HG03432 (cell line): ENCODE results near the gene TOX2.
A peak's percentile ranks its signal among the peaks of the same experiment; 100 is the strongest.

Experiments
- ATAC-seq: cut with Tn5 transposase; IDR thresholded peaks from one replicate; pipeline ENCODE4 v1.9.1; 2021; ENCODE audit warnings: mild to moderate bottlenecking, moderate library complexity; ENCODE audit not compliant: unreplicated experiment

TOX2 gene

DNA sequence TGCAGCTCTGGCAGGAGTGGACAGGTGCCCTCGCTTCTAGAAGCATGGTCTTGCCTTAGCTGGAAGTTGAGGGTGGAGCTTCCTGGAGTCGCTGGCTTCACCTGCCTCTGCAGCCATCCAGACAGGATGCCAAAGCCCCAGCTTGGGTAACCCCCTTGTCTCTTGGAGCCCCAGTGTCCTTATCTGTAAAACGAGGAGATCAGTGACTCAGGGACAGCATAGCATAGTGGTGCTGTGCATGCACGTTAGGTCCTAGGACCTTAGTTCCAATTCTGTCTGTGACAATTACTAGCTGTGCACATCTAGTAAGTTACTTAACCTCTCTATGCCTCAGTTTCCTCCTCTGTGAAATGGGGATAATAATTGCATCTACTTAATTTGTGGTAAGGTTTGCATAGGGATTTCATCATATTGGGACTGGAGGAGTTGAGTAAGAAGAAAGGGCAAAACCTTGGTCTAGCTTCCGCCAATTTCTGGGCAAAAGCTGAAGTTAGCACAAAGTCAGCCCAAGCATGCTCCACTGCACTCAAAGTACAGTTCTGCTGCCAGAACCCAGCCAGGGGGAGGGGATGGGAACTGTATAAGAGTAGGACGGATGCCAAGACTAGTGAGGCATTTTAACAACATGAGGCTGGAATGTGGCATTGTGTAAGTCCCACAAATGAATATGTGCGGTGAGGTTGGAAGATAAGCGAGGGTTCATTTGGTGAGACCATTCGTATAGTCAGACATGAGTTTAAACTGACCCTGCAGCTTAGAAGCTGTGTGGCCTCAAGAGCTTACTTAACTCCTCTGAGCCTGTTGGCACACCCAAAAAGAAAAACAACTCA is 24.5 kb downstream of the TOX2 start:
- ATAC-seq: no peak

GRCh38 chr20:43939762-43940121 is 25.1 kb downstream of the TOX2 start:
- ATAC-seq: no peak

- ATAC-seq: no peak
Observed at GRCh38 chr20:43940518-43941225, 26.0 kb downstream of the TOX2 start.

- no peak for ATAC-seq
Observed at GRCh38 chr20:43941476-43942200, 27.0 kb downstream of the TOX2 start.

DNA sequence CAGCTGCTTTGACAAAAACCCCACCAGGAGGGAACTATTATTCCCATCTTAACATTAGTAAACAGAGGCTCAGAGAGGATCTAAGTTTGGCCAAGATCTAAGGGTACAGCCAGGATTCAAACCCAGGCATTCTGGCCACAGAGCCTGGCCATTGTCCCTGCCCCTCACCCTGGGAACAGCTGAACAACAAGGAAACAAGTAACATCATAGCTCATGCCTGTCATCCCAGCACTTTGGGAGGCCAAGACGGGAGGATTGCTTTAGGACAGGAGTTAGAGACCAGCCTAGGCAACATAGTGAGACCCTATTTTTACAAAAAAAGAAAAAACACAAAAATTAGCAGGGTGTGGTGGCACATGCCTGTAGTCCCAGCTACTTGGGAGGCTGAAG is 27.5 kb downstream of the TOX2 start:
- peak; percentile 4 for ATAC-seq

DNA sequence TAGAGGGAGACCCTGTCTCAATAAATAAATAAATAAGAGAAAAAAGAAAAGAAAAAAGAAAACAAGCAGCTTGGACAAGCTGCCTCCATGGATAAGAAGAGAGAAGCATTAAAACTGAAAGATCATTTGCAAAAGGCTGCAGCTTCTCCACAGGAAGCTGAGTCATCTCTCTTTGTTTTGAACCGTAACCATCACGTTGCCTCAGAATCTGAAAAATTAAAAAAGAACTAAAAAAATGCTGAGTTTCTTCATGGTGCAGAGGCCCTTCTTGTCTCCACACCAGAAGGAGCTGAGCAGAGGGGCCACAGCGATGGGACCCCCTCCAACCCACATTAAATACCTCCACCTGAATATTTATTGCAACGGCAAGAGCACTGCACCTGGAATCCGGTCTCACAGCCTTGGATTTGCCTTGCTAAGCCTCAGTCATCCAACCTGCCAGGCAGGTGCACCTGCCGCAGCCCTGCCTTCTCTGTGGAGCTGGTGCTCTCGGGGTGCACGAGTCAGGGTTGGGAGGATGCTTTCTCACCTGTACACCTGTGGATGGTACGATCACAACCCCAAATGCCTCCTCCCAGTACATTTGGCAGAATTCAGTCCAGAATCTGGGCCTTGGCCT is 28.1 kb downstream of the TOX2 start:
- ATAC-seq: peak; percentile 65

DNA sequence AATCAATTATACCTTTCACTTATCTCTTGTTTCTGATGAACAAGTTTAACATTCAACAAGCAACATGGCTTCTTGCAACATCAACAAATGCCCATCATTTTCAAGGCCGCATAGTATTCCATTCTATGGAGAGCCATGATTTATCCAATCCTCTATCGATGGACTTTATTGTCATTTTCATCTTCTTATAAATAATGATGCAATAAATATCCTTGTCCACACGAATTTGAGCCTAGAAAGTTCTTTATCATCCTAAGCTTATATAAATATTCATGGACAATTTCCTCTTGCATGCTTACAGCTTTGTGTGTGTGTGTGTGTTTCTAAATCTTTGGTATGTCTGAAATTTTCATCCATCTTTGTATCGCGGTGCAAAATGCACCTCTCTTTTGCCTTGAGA is 29.1 kb downstream of the TOX2 start:
- ATAC-seq: no peak

- no peak for ATAC-seq
Observed at GRCh38 chr20:43944653-43945235, 30.1 kb downstream of the TOX2 start.

DNA sequence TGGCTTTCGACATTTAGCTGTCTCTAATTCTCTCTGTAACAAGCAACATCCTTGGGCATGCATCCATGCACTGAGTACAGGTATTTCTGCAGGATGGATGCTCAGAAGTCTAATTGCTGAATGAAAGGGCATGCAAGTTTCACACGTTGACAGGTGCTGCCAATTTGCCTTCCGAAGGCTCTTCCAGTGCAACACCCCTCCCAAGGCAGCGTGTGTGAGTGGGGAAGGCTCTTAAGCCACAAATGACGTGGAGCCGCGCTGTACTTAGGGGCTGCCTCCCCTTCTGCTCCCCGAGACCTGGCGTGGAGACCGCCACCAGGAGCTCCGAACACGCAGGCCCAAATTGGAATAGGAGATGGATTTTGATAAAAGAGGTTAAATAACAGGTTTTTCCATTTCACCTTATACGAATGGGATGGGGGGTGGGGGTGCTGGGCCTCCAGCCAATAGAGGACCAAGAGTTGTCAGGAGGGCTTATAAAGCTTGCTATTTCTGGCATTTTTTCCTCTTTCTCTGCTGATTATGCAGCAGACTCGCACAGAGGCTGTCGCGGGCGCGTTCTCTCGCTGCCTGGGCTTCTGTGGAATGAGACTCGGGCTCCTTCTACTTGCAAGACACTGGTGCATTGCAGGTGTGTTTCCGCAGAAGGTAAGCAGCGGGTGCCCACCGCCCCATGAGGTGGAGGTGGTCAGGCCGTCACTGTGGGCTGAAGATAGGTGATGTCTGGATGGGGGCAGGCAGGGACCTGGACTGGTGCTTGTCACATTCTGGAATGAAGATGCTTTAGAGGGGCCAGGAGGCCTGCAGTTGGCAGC is 30.9 kb downstream of the TOX2 start:
- ATAC-seq: no peak

DNA sequence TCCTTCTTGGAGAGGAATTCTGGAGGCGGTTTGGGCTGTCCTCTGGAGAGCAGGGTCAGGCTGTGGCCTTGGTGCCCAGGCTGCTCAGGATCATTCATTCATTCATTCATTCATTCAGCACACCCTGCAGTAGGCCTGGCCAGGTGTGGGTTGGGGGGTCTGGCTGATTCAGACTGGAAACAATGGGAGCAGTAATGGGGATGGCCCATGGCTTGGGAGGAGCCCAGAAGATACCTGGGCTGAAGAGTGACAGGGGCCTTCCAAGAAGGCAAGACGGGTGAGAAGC is 31.5 kb downstream of the TOX2 start:
- no peak for ATAC-seq

GRCh38 chr20:43946659-43947315 is 32.1 kb downstream of the TOX2 start:
- no peak for ATAC-seq

- ATAC-seq: no peak
Observed at GRCh38 chr20:43947316-43947710, 32.7 kb downstream of the TOX2 start.

- ATAC-seq: no peak
Observed at GRCh38 chr20:43948455-43948854, 33.8 kb downstream of the TOX2 start.

DNA sequence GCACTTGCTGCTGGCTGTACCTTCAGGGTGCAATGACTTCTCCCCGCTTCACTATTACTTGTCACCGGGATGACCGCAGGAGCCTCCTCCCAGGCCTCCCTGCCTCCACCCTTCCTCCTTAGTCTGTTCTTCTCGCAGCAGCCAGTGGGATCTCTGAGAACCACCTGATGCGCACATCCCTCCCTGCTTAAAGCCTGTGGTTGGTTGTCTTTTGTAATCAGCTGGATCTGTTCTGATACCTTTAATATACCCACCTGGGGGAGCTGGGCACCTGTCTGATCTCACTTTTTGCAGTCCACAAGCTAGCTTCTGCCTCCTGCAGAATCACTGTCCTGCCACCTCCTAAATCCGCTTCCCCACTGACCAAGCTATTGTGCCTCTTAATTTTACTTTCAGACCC is 34.6 kb downstream of the TOX2 start:
- ATAC-seq: no peak

GRCh38 chr20:43949741-43950618 is 35.3 kb downstream of the TOX2 start:
- ATAC-seq: peak; percentile 76

- no peak for ATAC-seq
Observed at GRCh38 chr20:43953919-43954592, 39.4 kb downstream of the TOX2 start.

DNA sequence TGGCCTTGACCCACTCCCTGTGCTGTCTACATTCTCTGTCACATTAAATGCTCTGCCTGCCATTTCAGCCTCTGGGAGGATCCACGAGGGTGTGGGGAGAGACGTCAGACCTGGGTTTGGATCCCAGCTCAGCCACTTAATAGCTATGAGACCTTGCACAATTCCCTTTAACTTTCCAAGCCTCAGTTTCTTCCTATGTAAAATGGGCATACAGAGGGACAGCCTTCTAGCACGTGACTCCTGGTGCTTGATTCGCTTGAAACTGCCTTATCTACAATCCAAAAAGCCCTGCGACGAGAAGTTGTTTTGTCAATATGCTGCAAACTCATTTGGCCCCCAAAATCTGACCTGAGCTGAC is 40.0 kb downstream of the TOX2 start:
- ATAC-seq: no peak

- peak; percentile 66 for ATAC-seq
Observed at GRCh38 chr20:43955062-43955749, 40.6 kb downstream of the TOX2 start.
